ENCODE measurements around the gene SNX1.
"Not testable (repeated sequence)": the region's sequence is repeated elsewhere in the genome, so short reads cannot be mapped to it uniquely, and the experiment has no call there.

SNX1 gene

DNA sequence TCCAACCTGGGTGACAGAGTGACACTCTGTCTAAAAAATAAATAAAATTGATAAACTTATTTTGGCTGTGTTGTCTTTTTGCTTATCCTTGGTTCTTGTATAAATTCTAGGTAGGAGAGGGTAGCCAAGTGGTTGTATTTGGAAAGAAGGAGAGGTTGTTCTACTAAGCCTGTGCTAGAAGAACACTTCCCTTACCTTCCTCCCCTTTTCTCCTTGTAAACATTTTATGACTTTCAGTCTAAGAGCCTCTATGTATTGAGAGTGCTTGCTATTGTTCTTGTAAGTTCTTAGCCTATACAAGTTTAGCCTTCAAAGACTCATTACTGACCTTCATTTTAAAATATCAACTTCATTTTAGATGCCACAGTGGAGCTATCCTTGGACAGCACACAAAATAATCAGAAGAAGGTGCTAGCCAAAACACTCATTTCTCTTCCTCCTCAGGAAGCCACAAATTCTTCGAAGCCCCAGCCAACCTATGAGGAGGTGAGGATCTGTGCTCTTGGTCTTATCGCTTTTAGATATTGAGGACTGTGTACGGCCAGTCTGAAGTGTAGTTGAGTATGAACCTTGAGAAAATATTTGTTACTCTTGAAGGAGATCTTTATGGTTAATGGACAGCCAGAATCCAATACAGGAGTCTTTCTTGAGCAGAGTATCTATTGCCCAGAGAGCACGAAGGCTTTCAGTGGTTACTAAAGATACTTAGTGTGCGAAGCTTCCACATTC, 22.1 kb downstream of the SNX1 start:
- no peak for DNase-seq

DNA sequence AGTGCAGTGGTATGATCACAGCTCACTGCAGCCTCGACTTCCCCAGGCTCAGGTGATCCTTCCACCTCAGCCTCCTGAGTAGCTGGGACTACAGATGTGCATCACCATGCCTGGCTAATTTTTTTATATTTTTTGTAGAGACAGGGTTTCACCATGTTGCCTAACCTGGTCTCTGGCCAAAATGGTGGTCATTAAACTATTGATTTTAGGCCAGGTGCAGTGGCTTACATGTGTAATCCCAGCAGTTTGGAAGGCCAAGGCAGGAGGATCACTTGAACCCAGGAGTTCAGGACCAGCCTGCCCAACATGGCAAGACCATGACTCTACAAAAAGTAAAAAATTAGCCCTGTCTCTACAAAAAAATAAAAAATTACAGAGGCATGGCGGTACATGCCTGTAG, 24.5 kb downstream of the SNX1 start:
- DNase-seq: not testable (repeated sequence)

DNA sequence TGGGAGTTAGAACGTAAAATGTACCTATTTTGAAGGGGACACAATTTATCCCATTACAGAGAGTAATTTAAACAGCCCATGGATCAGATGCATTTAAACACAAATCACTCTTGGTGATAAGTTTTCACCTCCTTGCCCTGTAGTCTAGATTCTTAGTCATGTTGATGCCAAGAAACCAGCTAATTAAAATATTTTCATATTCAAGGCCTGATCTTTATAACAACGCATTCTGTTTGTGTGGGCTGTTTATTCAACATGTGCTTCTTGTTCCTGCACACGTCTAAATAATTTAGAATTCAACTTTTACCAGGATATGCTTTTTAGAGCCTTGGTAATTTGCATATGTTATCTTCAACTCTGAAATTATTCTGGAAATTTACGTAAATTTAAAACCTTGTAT, 25.8 kb downstream of the SNX1 start:
- no peak for DNase-seq

DNA sequence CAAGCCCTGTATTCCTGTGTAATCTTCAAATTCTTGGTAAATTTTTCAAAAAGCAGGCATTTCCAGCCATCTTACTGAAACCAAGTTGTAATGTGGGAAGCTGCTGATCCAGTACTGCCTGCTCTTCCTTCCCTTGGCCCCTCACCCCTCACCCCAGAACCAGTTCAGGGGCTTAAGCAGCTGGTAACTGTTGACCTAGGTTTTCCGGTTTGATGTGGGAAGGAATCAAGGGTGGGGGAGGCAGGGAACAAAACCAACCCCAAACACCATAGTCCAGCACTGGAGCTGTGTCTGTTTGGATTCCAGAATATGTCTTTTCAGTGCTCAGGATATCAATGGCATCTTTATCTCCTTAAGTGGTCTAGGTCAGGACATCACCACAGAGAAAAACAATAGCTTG, 26.7 kb downstream of the SNX1 start:
- no peak for DNase-seq

DNA sequence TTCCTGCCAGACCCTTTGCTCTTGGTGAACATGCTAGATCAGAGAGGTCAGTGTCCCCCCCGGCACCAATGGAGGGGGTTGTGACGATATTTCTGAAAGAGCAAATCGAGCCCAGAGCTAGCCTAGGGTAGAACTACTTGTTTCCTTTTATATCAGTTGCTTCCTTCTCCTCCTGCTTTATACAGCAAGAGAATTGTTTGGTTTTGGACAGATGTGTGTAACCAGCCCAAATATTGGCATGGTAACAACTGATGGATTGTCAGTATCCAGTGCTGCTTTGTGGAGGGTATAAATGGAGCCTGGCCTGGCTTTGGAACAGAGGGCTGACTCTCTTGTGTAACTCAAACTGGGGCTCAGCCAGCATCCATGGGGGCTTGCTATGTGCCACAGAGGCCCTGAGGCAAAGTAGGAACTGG, 27.2 kb downstream of the SNX1 start:
- DNase-seq: no peak

DNA sequence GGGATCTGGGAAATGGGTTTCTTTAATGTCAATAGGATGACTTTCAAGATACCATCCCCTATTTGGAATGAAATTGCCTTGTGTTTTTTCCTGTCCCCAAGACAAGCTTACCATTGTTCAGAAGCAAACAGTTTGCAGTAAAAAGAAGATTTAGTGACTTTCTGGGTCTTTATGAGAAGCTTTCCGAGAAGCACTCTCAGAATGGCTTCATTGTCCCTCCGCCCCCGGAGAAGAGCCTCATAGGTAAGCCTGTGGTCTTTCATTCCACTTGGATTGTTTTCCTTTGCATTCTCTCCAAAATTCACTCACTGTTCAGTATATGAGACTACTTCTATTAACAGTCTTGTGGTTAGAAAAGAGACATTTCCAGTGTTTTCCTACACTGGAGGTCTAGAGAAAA, 30.2 kb downstream of the SNX1 start:
- no peak for DNase-seq

DNA sequence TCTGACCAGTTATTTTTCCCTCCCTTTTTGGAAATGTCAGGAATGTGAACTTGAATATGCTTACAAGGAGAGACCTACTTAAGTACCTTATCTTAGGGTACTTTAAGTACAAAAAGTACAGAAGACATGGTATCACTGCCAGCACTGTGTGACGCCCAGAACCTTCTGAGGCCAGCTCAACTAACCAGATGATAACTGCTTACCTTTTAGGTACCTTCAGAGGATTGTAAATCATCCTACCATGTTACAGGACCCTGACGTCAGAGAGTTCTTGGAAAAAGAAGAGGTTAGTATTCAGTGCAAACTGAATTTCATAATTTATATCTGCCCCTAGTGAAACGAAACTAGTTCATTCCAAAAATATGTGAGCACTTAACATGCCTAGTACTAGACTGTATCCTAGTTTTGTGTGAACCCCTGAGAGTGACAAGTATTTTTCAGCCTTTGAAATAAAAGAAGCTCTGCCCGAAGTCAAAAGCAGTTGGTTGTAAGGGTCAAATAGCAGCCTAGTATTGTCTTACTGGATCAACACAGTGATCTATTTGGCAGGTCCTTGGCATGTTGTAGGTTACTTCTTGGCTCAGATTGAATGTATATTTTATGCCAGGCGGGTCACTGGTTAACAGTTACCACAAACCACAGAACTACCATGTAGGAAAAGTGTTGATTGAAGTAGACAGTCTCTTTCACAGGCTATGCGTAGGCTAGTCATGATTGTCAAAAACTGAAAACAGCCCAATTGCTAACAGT, 31.9 kb downstream of the SNX1 start:
- DNase-seq: no peak

DNA sequence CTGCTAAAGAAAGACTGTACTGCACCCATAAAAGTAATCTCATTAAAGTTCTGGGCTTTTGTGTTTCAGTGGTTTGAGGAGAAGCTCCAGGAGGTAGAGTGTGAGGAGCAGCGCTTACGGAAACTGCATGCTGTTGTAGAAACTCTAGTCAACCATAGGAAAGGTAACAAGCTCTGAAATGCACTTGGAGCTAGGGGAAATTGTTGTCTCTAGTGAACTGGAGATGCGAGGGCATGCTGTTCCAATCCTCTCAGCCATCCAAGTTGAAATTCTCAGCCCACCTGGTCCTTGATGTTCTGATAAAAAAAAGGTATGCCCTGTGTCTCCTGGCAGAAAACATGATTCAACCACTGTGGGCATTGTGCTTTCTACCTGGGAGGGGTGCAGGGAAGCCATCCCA, 34.4 kb downstream of the SNX1 start:
- DNase-seq: no peak

DNA sequence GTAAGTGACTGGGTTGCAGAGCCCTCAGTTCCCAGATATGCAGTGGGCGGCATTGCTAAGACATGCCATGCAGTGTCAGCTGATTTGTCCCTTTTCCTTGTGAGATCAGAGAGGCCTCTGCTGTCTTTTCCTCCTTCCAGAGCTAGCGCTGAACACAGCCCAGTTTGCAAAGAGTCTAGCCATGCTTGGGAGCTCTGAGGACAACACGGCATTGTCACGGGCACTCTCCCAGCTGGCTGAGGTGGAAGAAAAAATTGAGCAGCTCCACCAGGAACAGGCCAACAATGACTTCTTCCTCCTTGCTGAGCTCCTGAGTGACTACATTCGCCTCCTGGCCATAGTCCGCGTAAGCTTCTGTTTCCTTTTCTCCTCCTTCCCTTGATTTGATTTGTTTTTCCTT, 35.8 kb downstream of the SNX1 start:
- no peak for DNase-seq

DNA sequence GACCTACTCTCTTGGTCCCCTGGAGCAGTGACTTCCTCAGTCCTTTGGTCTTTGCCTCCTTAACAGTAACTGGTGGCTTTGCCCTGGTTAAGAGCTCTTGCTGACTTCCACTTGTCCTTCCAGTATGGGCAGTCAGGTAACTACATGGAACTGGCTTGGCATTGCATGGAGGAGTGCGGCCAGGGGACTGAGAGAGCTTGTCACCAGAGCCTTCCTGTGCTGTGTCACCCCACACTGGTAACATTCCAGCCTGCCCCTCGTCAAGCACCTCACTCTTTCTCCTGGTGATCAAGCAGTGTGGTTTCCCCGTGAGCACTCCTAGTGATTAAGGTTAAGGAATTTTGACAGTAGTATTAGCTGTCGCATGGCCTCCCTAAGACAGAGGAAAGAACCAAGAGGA, 36.4 kb downstream of the SNX1 start:
- no peak for DNase-seq

DNA sequence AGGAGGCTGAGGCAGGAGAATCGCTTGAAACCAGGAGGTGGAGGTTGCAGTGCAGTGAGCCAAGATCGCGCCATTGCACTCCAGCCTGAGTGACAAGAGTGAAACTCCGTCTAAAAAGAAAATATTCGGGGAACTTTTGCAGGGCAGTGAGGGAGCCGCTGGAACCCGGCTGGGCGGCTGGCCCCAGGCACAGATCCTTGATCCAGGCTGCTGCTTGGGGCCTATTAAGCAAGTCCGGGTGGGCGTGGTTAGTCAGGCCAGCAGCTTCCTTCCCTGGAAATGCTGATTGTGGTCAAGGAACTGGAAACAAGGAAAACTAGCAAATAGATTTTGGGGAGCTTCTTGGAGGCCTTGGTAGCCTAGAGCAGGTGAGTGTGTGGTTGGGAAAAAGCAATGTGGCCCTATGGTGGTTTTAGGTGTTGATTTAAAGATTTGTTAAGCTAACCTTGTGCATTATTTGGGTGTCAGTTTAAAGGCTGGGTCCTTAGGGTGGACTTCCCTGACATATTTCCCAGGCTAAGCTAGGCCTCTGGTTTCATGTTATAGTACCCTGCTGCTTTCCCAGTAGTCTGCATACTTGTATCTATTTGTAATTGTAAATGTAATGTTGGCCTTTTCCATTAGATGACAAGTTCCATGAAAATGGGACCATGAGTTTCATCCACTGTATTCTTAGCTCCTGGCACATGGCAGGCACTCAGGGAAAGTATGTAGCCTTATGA, 38.0 kb downstream of the SNX1 start:
- DNase-seq: no peak

DNA sequence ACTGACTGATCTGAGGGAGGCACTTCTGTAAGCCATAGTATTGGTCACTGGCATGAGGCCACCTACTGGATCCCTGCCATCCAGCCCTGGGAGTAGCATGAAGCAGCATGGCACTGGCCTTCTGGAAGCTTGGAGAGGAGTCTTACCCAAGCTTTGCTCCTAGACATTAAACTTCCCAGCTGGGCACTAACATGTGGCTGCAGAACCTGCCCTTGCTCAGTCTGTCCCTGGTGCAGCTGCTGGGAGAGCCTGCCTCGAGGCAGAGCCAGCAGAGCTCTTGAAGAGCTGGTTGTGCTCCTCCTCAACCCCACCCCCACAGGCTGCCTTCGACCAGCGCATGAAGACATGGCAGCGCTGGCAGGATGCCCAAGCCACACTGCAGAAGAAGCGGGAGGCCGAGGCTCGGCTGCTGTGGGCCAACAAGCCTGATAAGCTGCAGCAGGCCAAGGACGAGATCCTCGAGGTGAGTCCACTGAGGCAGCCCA, 38.6 kb downstream of the SNX1 start:
- no peak for DNase-seq

DNA sequence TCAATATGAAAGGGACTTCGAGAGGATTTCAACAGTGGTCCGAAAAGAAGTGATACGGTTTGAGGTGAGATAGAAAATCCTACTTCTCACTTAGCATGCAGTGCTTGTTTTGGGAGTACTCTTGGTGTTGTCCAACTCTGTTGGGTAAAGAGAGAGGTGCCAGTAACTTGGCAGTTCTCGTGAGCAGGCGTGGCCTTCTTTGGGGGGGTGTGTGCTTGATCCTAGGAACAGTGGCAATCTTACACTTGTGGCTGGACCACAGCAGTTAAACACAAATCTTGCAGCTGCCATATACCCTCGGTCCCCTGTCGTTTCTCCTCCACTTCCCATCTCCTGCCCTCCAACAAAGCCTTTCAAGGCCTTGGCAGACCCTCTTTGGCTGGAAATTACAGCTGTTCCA, 40.6 kb downstream of the SNX1 start:
- no peak for DNase-seq

DNA sequence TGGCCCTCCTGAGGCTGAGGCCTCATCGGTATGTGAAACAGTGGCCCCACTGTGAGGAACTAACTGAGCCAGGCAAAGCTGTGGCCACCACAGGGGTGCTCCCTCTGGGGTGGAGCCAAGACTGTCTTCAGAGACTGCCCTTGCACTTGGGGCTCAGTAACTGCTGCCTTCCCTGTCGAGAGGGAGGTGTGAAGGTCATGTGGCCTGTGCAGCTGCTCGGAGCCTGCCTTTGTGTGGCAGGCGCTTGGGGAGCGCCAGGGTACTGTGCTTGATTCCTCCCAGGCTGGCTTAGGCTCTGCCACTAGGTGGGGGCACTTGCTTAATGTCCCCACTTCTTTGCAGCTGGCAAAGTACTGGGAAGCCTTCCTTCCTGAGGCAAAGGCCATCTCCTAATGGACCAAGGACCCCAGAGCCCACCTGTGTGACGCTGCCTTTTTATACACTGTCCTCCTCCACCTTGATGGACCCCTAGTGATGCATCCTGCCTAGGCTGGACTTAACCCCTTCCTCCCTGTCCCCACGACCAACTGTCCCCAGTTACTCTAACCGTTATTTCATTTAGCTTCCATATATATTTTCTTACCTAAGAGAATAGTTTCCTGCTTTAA, 41.5 kb downstream of the SNX1 start:
- no peak for DNase-seq

DNA sequence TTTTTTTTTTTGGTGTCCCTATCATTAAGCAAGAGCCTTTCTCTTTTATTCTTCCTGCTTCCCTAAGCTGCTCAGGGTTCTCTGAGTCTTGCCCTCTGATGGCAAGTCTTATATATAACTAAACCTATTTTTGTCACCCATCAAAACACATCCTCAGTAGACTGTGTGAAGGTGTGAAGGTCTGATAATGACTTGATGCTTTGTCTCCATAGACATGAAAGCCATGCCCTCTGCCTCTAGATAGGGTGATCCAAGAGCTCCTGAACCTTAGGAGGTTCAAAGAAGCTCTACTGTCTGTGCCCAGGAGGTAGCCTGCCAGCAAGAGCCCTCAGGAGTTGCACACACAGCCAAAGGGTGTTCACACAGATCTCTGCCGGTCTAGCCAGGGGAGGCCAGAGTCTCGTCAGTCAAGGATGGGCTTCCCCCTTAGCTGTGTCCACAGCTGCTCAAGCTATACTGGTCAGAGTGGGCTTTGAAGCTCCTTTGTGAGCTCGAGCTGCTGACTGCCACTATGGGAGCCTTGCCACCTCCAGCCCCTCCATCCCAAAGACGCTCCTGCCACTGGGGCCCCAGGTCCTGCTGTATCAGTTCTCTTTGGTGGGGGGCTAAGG, 42.7 kb downstream of the SNX1 start:
- DNase-seq: no peak

DNA sequence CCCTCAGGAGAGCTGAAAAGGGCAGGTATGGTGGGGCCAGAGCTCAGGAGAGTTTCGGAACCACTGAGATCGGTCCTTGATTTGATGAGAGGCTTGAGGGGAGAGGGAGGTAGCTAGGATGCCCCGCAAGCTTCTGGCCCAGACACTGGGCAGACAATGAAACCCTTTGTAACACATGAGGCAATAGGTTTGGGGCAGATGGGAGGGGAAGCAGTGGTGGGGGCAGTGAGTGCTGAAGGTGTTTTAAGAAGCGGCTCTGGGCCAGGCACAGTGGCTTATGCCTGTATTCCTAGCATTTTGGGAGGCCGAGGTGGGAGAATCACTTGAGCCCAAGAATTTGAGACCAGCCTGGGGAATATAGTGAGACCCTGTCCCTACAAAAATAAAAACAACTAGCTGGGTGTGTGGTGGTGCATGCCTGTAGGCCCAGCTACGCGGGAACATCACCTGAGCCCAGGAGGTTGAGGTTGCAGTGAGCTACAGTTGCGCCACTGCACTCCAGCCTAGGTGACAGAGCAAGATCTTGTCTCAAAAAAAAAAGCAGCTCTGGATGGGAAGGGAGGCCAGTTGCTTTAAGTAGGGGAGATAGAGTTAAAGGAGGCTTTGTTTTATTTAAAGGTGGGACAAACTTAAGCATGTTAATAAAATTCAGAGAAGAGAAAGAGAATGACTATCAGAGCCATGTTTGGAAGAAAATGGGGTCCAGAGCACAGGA, 46.2 kb downstream of the SNX1 start:
- DNase-seq: no peak

DNA sequence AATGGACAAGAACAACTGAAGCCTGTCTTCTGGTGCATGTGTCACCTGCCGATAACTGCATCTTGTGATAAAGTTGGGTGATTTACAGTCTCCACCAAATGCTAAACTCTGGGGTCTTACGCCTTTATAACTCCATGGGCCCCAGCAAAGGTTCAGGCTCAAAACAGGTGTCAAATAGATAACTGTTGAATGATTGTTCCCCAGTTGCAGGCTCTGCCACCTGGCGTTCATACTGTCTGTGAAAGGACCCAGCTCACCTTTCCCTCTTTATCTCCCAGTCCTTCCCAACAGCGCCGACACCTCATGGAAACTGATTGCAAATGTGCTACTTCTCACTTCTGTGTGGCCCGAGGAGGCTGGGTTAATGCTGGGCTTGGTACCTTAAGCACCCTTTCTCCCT, 47.5 kb downstream of the SNX1 start:
- no peak for DNase-seq

DNA sequence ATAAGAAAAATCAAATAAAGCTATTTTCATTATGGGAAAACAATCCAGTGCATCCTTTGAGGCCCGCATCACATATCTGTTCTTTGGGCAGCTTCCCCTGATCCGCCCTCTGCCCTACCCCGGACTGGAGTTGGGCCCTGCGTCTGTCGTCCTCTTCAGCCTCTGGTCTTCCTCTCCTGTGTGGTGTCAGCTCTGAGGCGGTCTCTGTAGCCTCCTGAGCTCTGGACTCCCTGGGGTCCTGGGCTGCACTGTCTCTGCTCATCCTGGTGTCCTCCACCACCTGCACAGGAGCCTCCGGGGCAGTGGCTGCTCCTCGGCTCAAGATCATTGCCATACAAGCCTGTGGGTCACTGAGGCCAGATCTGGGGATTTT, 48.4 kb downstream of the SNX1 start:
- no peak for DNase-seq

DNA sequence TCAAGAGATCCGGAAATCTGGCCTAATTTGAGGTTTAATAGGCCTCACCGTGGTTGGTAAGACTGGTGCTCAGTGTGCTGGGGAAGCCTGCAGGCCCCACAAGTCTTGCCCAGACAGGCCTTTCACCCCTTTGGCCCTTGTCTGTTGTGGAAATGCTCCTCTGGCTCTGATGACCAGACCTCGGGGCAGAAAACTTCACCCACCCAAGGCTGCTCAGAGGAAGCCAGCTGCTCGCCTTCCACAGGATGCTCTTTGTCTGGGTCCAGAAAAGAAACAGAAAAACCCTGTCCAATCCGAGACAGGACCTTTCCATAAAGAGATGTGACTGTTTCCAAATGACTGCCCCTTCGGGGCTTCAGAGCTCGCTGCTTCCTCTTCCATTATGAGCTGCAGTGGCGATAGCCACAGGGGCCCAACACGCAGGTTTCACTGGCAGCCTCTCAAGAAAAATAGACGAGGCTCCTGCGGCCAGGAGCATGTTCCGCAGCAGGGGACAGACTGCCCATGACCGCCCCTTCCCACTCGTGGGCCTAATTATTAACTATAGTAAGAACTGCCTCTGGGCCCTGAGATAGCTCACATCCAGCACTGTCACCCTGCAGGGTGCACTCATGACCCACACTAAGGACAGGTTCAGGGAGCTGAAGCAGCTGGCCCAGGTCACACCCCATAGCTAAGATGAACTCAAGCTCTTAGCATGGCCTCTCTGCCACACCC, 48.9 kb downstream of the SNX1 start:
- no peak for DNase-seq

DNA sequence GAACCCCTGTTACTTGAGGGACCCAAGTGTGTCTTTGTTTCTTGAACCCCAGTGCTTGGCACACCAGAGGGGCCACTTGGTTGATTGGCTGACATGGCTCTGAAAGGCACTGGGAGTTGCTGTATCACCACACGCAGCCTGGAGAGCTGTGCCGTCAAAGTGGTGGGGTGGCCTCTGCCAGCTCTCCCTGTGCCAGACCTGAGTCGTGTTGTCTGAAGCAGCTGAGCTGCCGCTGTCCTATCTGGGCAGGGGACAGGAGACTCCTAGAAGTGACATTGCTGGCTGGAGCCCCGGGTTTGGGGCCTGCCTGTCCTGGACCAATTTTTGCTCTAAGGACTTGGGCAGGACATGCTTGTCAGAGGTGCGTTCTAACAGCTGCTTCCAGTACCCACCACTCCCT, 50.3 kb downstream of the SNX1 start:
- DNase-seq: no peak

DNA sequence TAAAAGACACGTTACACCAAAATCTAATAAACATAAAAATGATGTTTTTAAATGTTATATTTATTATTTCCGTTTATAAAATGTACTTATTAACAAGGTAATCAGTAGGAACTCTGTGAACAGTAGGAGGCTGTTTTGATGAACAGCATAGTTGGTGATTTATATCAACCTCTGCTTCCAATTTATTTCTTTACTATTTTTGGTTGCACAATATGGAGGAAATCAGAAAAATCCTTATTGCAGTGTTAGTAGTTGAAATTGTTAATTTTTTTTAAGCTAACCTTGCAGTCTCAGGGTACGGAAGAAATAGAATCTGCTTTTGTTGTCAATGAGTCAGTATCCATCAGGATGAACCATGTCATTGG, 50.7 kb downstream of the SNX1 start:
- DNase-seq: no peak
